Loucy (cell line): Measurements from ENCODE around the gene CENPO.

Experiments used
- H2AFZ ChIP-seq: fragments of 200-600 bp; sonication (generic); 2 replicates; pipeline ENCODE4 v1.6.0; 2016; ENCODE audit warnings: antibody characterized with exemption, mild to moderate bottlenecking, low read length, moderate library complexity
- H3F3A ChIP-seq: fragments of 200-600 bp; 2 replicates; pipeline ENCODE4 v1.6.0; 2016; ENCODE audit warnings: antibody characterized with exemption, low read depth, mild to moderate bottlenecking
- H3K27me3 ChIP-seq: fragments of 200-600 bp; sonication (generic); 2 replicates; pipeline ENCODE4 v1.6.1; 2014; ENCODE audit warnings: low read length, mild to moderate bottlenecking; ENCODE audit not compliant: insufficient read depth, poor library complexity, severe bottlenecking
- H3K36me3 ChIP-seq: fragments of 200-600 bp; sonication (generic); 2 replicates; pipeline ENCODE4 v1.6.1; 2016; ENCODE audit warnings: low read length; ENCODE audit not compliant: insufficient read depth
- H3K4me1 ChIP-seq: fragments of 200-600 bp; sonication (generic); 2 replicates; pipeline ENCODE4 v1.5.1; 2014; ENCODE audit warnings: low read length, mild to moderate bottlenecking; ENCODE audit not compliant: insufficient read depth, poor library complexity, severe bottlenecking
- H3K4me2 ChIP-seq: fragments of 200-600 bp; sonication (generic); 2 replicates; pipeline ENCODE4 v1.6.0; 2014; ENCODE audit warnings: antibody characterized with exemption, low read length, low read depth, mild to moderate bottlenecking; ENCODE audit not compliant: poor library complexity, severe bottlenecking
- H3K4me3 ChIP-seq: fragments of 200-600 bp; sonication (generic); 2 replicates; pipeline ENCODE4 v1.5.1; 2014; ENCODE audit warnings: low read length, mild to moderate bottlenecking, mixed read lengths; ENCODE audit not compliant: poor library complexity, severe bottlenecking
- H3K79me2 ChIP-seq: fragments of 200-600 bp; sonication (generic); 2 replicates; pipeline ENCODE4 v1.6.1; 2014; ENCODE audit warnings: low read length; ENCODE audit not compliant: insufficient read depth
- H3K9ac ChIP-seq: fragments of 200-600 bp; sonication (generic); 2 replicates; pipeline ENCODE4 v1.6.0; 2014; ENCODE audit warnings: mild to moderate bottlenecking, low read depth, low read length, moderate library complexity; ENCODE audit not compliant: poor library complexity, severe bottlenecking
- H3K9me2 ChIP-seq: fragments of 200-600 bp; sonication (generic); replicated peaks from 2 replicates; pipeline ENCODE4 v1.6.1; 2016; ENCODE audit warnings: low read depth, low read length, mixed read lengths
- H3K9me3 ChIP-seq: fragments of 200-600 bp; sonication (generic); 2 replicates; pipeline ENCODE4 v1.6.1; 2014; ENCODE audit warnings: mild to moderate bottlenecking, antibody characterized with exemption, low read length, low read depth; ENCODE audit not compliant: insufficient read depth
- H4K20me1 ChIP-seq: fragments of 200-600 bp; sonication (generic); 2 replicates; pipeline ENCODE4 v1.6.0; 2014; ENCODE audit warnings: antibody characterized with exemption, low read length, mild to moderate bottlenecking; ENCODE audit not compliant: insufficient read depth, poor library complexity, severe bottlenecking
- EZH2phosphoT487 ChIP-seq: fragments of 200-600 bp; IDR thresholded peaks from 2 replicates; pipeline ENCODE4 v1.6.1; 2018; ENCODE audit warnings: antibody characterized with exemption, mild to moderate bottlenecking, moderate library complexity, borderline replicate concordance
- TF ChIP-seq, protein P1 (sequence below): fragments of 200-600 bp; sonication (generic); conservative IDR thresholded peaks from 2 replicates; pipeline ENCODE4 v1.5.1; 2014; ENCODE audit warnings: mild to moderate bottlenecking, antibody characterized with exemption, low read length

Gene CENPO

DNA sequence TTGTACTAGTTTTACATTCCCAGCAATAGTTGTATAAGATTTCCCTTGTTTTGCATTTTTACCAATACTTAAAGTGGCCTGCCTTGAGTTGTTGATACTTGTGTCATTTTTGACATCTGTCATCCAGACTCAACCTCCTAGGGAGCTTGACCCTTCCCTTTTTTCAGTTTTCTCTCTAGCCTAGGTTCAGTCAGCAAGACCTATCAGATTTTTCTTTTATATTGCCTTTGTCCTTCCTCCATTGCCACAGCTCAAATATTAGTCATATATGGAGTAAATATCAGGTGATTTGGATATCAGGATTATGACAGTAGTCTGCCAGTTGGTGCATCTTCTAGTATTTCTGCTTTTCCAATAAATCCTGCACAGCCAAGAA is 13.4 kb downstream of the CENPO start:
- no peak overlapping the region for H3K9ac ChIP-seq
- H3F3A ChIP-seq, result no peaks in the 10 kb centered on the region; the same call in 1 of the 2 replicates
- H2AFZ ChIP-seq, result no peak overlapping the region
- no peaks in the 10 kb centered on the region for H3K4me1 ChIP-seq
- peaks cover 19% of the 10 kb centered on the region; the same call in 1 of the 2 replicates for H3K36me3 ChIP-seq
- peaks cover 57% of the 10 kb centered on the region for H3K79me2 ChIP-seq
- no peak overlapping the region for H3K4me3 ChIP-seq
- no peaks in the 10 kb centered on the region for H3K9me2 ChIP-seq
- no peak for TF ChIP-seq EZH2phosphoT487
- TF ChIP-seq, protein P1, sequence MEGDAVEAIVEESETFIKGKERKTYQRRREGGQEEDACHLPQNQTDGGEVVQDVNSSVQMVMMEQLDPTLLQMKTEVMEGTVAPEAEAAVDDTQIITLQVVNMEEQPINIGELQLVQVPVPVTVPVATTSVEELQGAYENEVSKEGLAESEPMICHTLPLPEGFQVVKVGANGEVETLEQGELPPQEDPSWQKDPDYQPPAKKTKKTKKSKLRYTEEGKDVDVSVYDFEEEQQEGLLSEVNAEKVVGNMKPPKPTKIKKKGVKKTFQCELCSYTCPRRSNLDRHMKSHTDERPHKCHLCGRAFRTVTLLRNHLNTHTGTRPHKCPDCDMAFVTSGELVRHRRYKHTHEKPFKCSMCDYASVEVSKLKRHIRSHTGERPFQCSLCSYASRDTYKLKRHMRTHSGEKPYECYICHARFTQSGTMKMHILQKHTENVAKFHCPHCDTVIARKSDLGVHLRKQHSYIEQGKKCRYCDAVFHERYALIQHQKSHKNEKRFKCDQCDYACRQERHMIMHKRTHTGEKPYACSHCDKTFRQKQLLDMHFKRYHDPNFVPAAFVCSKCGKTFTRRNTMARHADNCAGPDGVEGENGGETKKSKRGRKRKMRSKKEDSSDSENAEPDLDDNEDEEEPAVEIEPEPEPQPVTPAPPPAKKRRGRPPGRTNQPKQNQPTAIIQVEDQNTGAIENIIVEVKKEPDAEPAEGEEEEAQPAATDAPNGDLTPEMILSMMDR, result no peak
- H3K4me2 ChIP-seq, result no peak overlapping the region
- H3K27me3 ChIP-seq, result no peaks in the 10 kb centered on the region
- H3K9me3 ChIP-seq, result no peaks in the 10 kb centered on the region
- H4K20me1 ChIP-seq, result peaks cover 15% of the 10 kb centered on the region

- no peak overlapping the region for H2AFZ ChIP-seq
- H3K4me3 ChIP-seq, result no peak overlapping the region
- H3K36me3 ChIP-seq, result peaks cover 35% of the 10 kb centered on the region; the same call in 1 of the 2 replicates
- H3F3A ChIP-seq, result no peaks in the 10 kb centered on the region; the same call in 1 of the 2 replicates
- H3K79me2 ChIP-seq, result peaks cover 83% of the 10 kb centered on the region
- no peaks in the 10 kb centered on the region for H3K27me3 ChIP-seq
- no peak overlapping the region for H3K9ac ChIP-seq
- no peak overlapping the region for H3K4me2 ChIP-seq
- H3K9me3 ChIP-seq, result no peaks in the 10 kb centered on the region
- no peak for TF ChIP-seq EZH2phosphoT487
- TF ChIP-seq, protein P1, result no peak
- H4K20me1 ChIP-seq, result peaks cover 15% of the 10 kb centered on the region
- H3K9me2 ChIP-seq, result no peaks in the 10 kb centered on the region
- H3K4me1 ChIP-seq, result no peaks in the 10 kb centered on the region
These were observed 16.2 kb downstream of the CENPO start for GRCh38 chr2:24809316-24810007.

- H3F3A ChIP-seq, result no peaks in the 10 kb centered on the region
- H3K79me2 ChIP-seq, result peaks cover 59% of the 10 kb centered on the region
- H2AFZ ChIP-seq, result no peak overlapping the region
- H3K36me3 ChIP-seq, result peaks cover 62% of the 10 kb centered on the region
- H3K9me2 ChIP-seq, result no peaks in the 10 kb centered on the region
- H3K4me3 ChIP-seq, result no peak overlapping the region
- TF ChIP-seq EZH2phosphoT487, result no peak
- TF ChIP-seq, protein P1, result no peak
- no peaks in the 10 kb centered on the region for H3K27me3 ChIP-seq
- peaks cover 8% of the 10 kb centered on the region for H4K20me1 ChIP-seq
- no peak overlapping the region for H3K4me2 ChIP-seq
- no peaks in the 10 kb centered on the region for H3K4me1 ChIP-seq
- no peaks in the 10 kb centered on the region for H3K9me3 ChIP-seq
- H3K9ac ChIP-seq, result no peak overlapping the region
These were observed 20.5 kb downstream of the CENPO start for GRCh38 chr2:24813691-24814137.
